Measurements from ENCODE around the gene ZNF513.

- TF ChIP-seq, protein P1, sequence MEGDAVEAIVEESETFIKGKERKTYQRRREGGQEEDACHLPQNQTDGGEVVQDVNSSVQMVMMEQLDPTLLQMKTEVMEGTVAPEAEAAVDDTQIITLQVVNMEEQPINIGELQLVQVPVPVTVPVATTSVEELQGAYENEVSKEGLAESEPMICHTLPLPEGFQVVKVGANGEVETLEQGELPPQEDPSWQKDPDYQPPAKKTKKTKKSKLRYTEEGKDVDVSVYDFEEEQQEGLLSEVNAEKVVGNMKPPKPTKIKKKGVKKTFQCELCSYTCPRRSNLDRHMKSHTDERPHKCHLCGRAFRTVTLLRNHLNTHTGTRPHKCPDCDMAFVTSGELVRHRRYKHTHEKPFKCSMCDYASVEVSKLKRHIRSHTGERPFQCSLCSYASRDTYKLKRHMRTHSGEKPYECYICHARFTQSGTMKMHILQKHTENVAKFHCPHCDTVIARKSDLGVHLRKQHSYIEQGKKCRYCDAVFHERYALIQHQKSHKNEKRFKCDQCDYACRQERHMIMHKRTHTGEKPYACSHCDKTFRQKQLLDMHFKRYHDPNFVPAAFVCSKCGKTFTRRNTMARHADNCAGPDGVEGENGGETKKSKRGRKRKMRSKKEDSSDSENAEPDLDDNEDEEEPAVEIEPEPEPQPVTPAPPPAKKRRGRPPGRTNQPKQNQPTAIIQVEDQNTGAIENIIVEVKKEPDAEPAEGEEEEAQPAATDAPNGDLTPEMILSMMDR (IDR thresholded peaks at IDR 0.05), result no peak
- no peak for TF ChIP-seq EZH2 (IDR thresholded peaks at IDR 0.05; ENCODE audit: borderline replicate concordance, insufficient read depth, low read depth, low read length, poor library complexity, severe bottlenecking)
These were observed 48.5 kb upstream of the ZNF513 start for GRCh38 chr2:27428978-27429541.
